Stimulated activated CD8-positive, alpha-beta memory T cell treated with anti-CD3 and anti-CD28 coated beads, Interleukin-12 subunit alpha, Interleukin-12 subunit beta, amount 100 ng/mL, for 4 hours (primary cell): Measurements from ENCODE around the gene TNS3.

ENCODE experiments used
- DNase-seq: peaks from one replicate; pipeline ENCODE4 v3.0.0-alpha.2; 2020; ENCODE audit warnings: low read depth

TNS3 gene

DNA sequence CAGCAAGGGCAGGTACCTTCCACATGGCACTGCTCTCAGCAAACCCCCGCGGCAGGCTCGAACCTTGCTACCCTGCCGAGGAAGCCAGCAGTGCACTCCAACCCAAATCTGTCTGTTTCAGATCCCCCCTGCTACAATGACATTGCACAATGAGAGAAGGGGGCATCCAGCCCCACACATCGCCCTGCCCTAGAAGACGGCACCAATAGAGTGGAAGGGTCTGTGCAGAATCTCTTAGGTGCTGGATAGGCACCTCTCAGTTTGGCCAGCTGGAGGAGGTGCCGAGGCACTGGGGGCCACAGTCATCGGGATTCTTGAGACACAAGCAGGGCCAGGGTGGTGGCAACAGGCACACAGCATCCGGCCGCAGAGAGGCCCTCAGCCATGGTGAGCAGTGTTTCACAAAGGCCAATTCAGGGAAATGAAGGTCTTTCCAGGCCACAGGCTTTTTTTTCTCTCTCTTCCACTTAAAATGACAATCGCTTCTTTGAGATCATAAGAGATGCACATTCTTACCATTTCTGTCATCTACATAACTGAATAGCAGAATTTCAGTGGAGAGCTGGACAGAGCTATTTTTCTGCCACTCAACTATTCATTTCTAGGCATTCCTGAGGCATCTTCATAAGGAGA, 281.3 kb downstream of the TNS3 start:
- DNase-seq = no peak

DNA sequence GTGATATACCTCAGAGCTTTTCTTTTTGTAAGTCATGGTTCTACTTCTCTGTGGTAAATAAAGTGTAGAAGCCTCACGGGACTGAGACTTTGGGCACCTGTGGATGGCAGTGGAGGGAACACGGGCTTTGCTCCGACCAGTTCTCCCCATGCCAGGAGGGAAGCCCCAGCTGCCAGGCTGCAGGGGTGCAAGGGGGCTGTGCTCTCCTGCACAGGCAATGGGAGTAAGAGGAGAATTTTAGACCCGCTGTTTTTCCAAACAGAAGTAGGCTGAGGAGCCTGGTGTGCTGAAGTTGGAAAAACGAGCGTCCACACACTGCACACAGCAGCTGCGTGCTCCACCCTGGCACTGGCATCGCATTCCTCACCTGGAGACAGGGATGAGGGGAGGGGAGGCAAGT, 282.4 kb downstream of the TNS3 start:
- DNase-seq = no peak

DNA sequence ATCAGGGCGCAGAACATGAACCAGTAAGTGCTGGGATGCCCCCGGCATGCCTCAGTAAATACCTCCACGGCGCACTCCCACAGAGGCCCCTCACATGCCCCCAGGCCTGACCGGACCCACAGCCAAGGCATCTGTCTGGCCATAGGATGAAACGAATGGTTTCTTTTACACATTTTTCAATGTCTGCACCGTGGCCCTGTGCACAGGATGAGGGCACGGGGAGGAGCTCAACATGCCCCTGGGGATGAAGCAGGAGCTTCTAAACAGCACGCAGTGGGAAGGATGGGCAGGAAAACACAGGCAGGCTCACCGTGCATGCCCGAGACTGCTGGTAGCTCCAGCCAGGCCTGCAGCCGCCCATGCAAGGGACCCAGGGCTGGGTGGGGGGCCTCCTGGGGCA, 283.3 kb downstream of the TNS3 start:
- no peak for DNase-seq

DNA sequence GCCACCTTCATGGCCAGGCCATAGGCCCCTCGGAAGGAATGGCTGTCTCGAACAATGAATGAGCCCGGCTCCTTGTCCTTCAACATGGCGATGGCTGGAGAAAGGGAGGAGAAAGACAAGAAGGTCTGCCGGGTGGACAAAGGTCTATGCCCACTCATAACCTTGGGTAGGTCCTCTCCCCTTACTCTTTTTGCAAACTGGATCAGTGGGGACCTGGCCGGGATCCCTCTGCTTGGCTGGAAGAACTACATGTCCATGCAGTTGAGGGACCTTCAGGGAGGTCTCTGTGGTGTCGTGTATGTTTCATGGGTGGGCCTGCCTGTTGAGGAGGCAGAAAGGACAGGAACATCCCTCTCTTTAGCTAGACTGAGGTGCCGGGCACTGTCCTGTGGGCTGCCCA, 284.8 kb downstream of the TNS3 start:
- no peak for DNase-seq

DNA sequence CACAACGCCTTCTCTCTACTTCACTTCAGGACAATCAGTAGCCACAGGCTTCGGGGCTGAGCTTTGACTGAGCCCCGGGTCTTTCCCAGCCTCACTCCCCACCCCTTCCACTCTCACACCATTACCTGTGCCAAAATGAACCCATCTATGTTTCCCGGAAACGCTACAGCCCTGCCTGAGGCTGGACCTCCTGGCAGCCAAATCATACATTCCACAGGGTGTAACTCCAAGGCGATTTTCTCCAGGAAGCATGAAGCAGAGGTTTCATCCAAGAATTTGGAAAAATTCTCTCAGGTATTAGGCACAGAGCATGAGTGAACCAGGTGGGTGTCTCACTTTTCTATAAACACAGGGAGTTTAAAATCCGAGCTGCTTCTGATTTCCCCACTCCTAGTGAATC, 286.3 kb downstream of the TNS3 start:
- no peak for DNase-seq

DNA sequence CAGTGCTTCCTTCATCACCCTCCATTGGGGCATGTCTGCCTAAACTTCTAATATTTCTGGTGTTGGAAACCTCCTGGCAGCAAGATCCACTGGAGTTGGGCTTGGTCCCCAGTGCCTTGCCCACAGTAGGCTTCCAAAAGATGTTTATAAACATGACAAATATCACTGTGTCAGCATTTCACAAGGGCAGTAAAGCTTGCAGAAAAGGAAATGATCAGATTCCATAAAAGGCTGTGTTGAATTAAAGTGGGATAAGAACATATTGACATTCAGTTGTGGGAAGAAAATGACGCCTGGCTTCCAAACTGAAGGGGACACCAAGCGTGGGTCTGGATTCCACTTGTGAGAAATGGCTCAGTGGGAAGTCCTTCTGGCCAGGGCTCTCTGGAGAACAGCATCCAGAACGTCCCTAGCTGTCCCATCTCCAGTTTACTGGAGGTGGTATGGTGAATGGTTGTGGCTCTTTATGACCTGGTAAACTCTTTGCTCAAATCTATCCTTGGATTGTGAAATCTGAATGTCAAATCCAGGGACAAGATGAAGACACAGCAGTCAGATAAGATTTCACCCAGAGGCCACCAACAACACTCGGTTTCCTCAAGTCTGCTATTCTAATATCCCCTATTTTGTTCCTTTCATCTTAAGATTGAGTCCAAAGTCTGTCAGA, 287.2 kb downstream of the TNS3 start:
- DNase-seq = no peak

DNA sequence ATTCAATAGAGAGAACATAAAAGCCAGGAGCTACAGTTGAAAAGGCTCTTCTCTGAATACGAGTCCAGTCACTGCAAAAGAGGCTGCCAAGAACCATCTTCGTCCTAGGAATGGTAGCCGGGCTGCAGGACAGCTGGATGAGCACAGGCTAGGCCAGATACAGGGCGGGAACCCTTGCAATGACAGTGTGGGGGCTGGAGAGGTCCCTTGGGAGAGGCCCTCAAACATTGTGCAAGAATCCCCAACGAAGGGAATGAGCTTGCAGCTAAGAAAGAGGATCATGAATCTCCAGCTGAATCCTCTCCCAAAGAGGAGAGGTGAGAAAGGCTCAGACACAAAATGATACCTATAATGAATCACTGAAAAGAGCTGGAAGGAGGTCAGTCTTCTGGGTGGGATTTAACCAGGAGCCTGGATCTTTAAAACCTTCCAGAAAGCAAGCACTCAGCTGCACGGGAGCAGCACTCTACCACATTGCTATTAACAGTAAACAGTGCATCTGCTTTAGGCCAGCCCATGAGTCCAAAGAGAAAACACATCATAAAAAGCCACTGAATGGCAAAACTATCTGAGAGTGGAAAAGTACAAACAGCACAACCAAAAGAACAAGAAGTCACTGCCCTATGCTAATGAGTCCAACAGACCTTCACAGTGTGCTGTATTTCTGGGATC, 287.9 kb downstream of the TNS3 start:
- no peak for DNase-seq

DNA sequence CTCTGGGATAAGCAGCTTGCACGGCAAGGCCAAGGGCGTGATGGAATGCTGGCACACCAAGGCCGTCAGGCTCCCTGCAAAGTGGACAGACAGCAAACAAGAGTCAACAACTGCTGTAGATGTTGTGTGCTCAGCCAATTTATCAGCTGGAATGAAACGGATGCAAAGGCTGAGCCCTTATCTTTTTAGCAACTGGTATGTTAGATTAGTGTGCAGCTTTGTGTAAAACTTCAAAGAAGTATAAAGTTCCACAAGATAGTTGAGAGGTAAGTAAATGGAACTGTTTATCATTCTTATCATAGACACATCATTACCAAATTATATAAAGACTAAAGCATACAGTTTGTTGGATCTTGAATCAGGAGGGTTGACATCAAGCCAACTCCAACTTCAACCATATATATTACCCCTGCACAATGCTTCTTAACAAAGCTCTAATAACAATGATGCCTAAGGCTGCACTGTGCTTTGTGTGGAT, 289.0 kb downstream of the TNS3 start:
- DNase-seq = no peak

DNA sequence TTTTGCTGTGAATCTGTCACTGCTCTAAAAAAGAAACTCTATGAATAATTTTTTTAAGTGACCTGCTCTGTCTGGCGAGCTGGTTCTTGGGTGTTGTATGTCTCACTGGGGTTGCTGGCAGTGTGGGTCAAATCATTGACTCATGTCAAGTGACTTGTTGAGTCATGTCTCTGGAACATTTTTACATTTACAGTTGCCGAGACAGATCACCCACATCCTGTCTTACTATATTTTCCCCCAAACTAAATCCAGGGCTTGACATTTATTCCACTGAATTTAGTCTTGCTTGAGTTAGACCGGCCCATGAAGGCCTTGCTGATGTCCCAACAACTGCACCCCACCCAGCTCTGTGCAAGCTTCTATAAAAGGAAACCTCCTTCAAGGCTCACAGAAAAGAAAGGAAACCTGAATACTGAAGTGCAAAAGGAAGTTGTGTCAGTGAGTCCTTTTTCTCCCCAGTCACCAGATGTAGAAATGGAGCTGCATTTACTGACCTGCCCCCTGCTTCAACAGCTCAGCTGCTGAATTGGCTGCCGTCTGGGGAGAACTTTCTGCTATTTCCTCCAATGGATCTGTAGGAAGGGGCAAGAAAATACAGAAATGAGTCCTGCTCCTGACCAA, 290.3 kb downstream of the TNS3 start:
- DNase-seq = no peak

DNA sequence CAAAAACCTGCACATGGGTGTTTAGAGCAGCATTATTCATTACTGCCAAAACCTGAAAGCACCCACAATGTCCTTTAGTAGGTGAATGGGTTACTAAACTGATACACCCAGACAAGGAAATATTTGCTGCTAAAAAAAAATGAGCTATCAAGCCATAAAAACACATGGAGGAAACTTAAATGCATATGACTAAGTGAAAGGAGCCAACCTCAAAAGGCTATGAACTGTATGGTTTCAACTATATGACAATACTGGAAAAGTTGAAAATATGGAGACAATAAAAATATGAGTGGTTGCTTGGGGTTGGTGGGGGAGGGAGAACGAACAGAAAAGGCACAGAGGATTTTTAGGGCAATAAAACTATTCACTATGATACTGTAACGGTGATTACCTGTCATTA, 291.0 kb downstream of the TNS3 start:
- DNase-seq = no peak

DNA sequence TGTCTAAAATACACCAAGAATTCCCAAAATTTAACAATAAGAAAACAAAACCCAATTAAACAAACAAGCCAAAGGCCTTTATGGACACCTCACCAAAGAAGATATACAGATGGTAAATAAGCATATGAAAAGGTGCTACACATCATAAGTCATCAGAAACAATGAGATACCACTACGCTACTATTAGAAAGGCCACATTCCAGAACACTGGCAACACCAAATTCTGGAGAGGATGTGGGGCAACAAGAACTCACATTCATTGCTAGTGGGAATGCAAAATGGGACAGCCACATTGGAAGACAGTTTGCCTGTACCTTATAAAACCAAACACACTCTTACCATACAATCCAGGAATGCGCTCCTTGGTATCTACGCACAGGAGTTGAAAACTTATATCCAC, 291.4 kb downstream of the TNS3 start:
- no peak for DNase-seq

DNA sequence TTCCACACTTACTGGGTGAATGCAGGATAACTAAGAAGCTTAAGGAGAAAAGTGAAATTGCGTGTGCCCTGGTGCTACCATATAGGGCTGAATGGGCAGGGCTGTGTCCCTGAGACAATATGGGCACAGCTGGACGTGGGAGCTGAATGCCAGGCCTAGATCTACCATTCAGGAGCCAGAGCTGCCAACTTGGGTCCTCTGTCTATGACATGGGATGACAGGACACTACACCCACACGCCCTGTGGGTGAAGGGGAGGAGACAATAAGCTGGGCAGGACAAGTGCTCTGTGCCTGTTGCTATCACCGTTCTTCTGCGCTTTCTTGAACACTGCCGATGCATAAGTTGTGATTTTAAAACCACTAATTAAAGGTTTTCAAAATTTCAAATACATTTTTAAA, 293.9 kb downstream of the TNS3 start:
- no peak for DNase-seq

DNA sequence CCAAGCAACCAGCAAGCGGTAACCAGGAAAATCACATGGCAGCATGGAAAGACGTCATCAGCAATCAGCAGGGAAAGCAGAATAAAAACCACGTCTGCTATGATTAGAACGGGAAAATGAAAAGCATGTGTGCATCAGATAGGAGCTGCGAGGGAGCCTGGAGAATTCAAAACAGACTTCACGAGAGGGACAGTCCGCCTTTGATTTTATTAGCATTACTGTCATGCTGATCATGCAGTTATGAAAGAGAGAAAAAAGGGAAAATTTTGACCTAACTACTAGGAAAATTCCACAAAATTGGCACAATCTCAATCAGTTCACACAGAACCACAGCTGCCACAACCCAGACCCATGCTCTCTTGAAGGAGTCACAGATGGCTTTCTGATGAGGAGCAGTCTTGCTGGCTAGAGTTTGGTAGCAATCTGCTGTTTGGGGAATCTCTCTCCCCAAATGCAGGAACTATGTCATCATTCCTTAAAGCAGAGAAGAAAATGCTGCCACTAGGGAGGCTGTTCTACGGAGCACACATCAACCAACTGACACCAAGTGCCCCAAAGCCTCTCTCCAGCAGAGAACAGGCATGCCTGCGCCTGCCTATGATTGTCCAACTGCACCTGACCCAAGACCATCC, 295.9 kb downstream of the TNS3 start:
- no peak for DNase-seq

DNA sequence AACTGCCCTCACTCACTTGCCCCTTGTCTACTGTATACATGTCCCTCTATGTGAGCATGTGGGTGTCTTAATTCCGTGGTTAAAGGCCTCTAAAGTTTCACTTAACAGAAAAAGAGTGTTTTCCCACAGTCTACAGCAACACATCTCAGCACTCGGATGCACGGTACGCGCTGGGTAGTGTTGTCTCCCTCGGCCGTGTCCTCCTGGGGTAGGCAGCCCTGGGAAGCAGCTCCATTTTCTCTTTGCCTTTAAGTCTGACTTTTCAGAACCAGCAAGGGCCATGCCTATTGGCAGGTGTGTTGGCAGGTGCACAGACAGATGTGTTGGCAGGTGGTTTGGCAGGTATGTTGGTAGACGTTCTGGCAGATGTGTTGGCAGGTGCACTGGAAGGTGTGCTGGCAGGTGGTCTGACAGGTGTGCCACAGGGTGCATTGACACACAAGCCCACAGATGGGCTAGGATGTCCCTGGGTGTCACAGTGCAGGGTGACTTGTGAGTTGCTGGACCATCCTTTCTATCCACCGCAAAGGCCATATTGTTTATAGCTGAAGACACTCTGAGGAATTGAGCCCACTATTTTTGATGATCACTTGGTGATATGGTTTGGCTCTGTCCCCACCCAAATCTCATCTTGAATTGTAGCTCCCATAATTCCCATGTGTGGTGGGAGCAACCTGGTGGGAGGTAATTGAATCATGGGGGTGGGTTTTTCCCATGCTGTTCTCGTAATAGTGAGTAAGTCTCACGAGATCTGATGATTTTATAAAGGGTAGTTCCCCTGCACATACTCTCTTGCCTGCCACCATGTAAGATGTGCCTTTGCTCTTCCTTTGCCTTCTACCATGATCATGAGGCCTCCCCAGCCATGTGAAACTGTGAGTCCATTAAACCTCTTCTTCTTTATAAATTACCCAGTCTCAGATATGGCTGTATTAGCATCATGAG, 296.9 kb downstream of the TNS3 start:
- DNase-seq = no peak

DNA sequence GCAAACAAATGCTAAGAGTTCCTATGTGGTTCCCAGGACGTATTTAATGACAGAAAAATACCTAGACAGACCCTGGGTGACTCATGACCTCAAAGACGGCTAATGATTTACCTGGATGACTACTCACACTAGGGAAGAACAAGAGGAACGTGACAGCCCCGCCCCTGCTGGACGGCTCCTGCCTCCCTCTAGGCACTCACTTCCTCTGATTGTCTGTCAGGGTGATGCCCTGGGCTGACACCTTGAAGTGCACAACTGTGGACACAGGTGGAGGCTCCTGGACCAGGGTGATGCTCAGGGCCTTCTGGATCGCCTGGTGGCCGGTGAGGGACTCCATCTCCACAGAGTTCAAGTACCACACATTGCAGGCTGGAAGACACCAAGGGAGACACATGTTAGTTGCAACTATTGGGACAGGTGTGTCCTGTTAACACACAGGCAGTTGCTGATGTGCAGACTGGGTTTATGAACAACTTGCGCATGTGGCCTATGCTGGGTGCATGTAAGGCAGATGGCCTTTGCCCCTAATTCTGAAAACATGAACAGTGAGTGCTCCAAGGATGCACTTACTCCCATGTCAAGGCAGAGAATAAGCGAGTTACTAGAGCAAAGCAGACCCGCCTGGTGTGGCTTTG, 298.3 kb downstream of the TNS3 start:
- DNase-seq = no peak

DNA sequence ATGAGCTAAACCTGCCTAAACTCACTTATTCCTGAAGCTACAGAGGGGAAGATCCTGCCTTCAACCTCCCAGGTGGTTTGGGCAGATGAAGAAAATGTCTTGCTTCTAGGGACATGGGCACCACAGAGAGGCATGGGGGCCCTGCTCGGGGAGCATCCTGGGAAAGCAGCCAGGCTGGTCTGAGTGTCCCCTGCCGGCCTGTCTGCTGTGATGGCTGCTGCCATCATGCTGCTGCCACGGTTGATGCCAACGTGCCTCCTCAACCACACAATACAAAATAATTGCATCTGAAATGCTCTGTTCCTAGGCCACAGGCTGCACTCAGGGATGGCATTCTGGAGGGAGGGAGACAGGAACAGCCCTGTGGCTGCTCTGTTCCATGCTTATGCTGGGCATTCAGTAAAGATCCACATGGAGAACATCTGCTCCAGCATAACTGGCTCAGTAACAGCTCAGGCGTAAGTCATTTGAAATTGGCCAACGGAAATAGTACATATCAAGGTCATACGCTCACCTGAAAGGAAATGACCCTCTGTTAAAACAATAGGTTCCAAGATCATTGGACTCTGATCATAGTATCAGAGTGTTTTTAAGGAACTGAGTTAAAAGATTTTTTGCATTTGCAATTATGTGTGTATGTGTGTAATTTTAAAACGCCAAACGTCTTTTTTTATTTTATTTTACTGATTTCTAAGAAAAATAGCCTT, 299.0 kb downstream of the TNS3 start:
- DNase-seq = no peak

DNA sequence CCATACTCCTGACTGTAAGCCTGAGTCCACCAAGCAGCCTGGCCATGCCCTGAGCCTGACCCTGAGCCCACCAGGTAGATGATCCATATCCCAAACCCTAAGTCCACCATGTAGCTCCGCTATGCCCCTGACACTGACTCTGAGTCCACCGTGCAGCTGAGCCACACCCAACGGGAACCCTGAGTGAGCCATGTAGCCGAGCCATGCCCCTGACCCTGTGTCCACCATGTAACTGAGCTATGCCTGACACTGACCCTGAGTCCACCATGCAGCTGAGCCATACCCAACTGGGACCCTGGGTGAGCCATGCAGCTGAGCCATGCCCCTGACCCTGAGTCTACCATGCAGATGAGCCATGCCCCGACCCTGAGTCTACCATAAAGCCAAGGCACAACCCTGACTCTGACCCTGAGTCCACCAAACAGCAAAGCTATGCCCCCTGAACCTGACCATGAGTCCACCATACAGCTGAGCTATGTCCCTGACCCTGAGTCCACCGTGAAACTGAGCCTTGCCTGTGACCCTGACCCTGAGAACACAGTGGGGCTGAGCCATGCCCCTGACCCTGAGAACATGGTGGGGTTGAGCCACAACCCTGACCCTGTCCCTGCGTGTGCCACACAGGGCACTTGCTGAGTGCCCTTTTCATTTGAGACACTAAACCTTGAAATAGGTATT, 299.8 kb downstream of the TNS3 start:
- no peak for DNase-seq

DNA sequence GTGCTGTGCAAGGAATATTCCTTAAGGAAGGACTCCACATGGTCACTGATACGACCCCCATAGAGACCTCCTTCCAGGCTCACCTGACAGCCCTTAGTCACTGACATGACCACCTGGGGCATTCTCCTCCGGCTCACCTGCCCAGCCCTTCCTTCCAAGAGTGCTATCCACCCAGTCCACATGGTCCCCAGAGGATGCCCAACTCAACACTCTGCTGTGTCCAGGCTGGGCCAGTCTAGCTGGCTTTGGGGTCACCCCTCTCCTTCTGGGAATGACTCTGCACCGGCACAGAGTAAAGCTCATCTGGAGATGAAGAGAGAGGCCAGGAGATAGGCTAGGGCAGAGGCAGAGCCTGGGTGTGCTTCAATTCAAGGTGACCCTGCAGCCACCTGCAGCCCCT, 300.8 kb downstream of the TNS3 start:
- DNase-seq = no peak

DNA sequence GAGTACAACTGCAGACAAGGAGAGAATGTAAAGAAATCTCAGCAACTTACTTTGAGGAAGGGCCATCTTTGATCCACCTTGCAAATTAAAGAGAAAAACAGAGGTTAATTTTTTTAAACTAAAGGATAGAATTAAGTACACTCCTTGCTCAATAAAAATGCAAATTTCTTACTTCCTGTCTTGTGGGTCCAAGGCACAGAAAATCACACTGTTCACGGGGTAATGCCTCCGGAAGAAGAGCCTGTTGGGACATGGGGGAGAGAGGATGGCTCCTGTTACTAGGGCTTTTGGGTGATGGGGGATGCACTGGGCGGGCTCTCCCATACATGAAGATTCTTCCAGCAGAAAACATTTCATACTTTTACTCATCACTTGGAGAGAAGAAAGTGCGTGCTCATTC, 301.8 kb downstream of the TNS3 start:
- no peak for DNase-seq

DNA sequence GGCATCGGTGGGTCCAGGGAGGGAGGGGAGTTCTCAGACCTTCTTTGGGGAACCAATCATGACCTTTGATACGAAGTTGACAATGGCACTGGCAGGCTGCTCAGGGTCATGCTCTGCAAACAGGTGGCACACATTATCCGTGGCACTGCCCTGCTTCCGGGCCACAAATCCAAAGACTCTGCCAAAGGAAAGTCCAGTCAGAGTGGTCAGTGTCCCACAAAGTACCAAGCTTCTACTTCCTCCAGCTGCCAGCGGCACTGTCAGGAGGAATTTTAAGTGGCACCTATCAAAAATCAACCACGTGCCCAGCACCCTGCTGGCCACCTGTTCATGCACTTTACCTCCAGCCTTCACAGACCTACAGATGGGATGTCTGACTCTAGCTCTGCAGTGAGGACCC, 303.9 kb downstream of the TNS3 start:
- DNase-seq = no peak
